ENCODE data around the gene WWOX. TPM values are rescaled to one million over a fixed set of nuclear protein-coding genes. Genes with fewer than 3 reads are reported as not detected.

Gene WWOX
- total and polyA plus RNA-seq, 2 of the 8 experiments (the other 6 are each of a cell fraction or from before 2014, with no cell fraction given), result 5.4 to 16.7 TPM

- TF ChIP-seq SP4 (IDR thresholded peaks at IDR 0.05; ENCODE audit: low read length), result no peak
- no peak for TF ChIP-seq CBX8 (IDR thresholded peaks at IDR 0.05; ENCODE audit: borderline replicate concordance, low read depth, low read length)
- TF ChIP-seq SIN3A (conservative IDR thresholded peaks at IDR 0.05 in 1 of 2, IDR thresholded peaks at IDR 0.05 in 1 of 2; ENCODE audit: low read depth in 1 of 2, low read length in 2 of 2), result no peak
Measured at GRCh38 chr16:78589331-78589730, 489.9 kb downstream of the WWOX start (continued).

Measured in H1 (cell line).